ENCODE results near the gene PDCL3.

The PDCL3 gene

DNA sequence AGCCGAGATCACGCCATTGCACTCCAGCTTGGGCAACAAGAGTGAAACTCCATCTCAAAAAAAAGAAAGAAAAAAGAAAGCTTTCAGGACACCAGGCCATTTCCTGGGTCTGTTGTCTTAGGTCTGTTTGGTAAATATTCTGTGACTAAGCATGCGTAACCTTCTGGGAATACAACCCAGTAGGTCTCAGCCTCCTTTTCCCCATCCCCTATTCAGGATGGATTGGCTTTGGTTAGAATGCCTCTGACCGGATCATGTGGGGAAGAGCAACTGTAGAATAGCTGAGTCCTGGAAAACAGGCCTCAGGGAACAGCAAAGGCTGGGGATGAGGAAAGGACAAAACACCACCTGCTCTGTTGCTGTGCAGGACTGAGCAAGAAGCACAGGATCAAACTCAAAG lies 1.6 kb upstream of the PDCL3 start:
- no peak for DNase-seq (ENCODE audit: low spot score)

DNA sequence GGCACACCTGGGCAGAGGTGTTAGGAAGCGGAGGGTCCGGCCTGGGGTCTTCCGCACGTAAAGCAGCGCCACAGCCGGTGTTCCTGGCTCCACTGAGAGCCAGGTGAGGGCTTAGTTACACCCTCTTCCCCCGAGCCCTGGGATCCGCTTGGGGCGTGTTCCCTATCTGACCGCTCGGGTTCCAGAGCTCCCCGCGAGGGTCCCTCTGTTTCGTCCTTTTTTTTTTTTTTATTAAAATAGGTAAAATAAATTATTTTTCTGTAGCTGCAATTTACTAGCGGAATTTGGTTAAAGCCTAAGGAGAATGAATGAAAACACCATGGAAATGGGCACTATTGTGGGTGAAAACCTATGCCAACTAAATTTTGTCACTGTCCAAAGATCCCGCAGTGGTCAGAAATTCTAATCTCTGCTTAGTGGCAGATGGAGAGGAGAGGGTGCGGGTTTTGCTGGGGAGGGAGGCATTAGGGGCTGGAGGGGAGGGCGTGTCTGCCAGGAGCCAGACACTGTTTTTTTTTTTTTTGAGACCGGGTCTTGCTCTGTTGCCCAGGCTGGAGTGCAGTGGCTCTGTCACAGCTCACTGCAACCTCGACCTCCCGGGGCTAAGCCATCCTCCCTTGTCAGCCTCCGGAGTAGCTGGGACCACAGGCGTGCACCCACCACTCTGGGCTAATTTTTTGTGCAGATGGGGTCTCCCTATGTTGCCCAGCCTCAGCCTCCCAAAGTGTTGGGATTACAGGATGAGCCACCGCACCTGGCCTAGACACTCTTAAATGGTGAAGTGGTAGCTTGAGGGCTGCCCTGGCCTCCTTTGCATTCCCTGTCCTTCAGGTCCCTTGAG lies 834 bp downstream of the PDCL3 start:
- no peak for DNase-seq (ENCODE audit: low spot score)

DNA sequence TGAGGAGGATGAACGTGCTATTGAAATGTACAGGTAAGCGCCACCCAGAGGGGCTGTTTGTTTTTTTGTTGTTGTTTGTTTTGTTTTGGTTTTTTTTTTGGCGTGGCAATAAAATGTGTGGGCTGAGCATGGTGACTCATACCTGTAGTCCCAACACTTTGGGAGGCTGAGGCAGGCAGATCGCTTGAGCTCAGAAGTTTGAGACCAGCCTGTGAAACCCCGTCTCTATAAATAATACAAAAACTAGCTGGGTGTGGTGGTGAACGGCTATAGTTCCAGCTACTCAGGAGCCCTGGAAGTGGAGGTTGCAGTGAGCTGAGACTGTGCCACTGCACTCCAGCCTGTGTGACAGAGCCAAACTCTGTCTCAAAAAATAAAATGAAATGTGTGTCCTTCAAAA lies 6.2 kb downstream of the PDCL3 start:
- DNase-seq (ENCODE audit: low spot score): no peak

DNA sequence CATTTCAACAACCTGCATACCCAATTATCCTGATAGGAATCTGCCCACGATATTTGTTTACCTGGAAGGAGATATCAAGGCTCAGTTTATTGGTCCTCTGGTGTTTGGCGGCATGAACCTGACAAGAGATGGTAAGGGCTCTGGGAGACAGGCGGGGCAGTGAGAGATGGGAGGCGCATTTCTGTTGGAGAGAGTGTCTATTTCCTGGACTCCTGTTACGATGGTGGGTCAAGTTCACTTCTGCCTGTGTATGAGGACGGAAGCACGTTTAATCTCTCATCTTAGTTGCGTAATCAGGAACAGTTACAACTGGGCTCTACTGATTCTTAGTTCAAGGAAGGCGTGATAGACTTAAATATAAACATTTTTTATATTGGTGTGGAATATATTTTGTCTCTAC lies 8.9 kb downstream of the PDCL3 start:
- DNase-seq (ENCODE audit: low spot score): no peak

DNA sequence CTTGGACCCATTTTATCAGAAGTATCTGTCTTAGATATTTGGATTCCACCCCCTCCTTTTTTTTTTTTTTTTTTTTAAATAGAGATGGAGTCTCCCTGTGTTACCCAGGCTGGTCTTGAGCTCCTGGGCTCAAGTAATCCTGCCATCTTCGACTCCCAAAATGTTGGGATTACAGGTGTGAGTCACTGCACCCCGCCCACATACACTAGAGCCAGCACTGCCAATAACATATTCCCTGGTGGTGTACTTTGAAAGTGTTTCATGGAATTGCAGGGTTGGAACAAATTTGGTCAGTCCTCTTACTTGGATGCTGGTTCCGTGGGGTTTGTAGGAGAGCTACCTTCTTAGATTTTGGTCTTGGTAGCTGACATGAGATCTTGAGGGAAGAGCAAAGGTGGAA lies 15.0 kb downstream of the PDCL3 start:
- DNase-seq (ENCODE audit: low spot score): no peak

DNA sequence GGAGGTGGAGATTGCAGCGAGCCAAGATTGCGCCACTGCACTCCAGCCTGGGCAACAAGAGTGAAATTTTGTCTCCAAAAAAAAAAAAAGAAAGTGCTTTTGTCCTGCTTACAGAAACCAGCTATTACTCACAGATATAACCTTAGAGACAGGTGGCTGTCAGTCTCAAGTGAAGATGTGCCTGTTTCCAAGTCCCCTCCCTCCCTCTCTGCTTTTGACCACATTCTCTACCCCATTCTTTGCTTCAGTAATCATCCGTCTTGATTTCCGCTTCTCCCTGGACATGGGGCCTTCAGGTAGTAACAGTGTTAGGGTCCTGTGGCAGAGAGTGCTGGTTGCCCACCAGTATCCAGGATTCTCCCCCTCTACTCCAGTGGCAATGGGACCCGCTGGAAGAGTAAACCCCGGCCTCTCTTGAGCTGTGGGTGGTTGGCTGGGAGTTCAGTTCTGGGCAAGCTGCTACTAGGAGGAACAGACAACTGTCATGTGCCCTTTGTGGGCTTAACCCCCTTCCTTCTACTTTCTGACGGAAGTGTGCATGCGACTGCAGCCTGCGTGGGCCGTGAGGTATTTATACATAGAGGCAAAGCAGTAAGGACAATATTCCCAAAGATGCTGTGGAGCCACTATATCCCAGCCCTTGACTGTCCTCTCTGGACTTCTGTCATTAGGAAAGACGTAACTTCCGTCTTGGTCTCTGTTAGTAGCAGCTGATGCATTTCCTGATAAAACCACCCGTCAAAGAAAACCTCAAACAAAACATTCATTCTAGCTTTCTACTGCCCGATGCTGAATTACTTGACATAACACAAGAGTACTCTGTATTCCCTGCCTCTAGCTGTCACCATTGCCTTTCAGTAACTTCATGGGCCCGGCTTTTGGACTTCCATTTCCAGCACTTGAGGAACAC lies 17.8 kb downstream of the PDCL3 start:
- DNase-seq (ENCODE audit: low spot score): no peak

DNA sequence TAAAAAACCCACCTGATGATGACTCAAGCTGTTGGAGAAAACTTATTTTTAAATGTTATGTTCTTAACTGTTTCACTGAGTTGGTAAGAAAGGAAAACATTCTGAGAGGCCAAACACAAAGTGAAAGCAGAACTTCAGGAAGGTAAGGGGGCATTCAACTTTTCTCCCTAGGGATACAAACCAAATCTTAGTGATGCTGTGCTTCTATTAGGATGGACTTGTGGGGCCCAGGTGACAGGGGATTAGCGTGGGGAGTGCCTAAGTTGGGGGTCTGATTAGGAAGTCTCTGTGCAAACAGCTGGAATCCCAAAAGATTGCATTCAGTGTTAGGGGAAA lies 18.5 kb downstream of the PDCL3 start:
- DNase-seq (ENCODE audit: low spot score): no peak

DNA sequence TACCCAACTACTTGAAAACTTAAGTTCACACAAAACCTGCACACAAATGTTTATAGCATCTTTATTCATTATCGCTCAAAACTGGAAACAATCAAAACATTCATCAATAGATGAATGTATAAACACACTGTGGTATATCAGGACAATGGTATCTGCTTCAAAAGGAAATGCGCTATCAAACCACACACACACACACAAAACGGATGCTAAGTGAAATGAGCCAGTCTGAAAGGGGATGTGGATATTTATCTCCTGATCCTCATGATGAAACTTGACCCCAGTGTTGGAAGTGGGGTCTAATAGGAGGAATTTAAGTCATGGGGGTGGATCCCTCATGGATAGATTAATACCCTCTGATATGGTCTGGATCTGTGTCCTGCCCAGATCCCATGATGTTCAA lies 22.0 kb downstream of the PDCL3 start:
- no peak for DNase-seq (ENCODE audit: low spot score)

DNA sequence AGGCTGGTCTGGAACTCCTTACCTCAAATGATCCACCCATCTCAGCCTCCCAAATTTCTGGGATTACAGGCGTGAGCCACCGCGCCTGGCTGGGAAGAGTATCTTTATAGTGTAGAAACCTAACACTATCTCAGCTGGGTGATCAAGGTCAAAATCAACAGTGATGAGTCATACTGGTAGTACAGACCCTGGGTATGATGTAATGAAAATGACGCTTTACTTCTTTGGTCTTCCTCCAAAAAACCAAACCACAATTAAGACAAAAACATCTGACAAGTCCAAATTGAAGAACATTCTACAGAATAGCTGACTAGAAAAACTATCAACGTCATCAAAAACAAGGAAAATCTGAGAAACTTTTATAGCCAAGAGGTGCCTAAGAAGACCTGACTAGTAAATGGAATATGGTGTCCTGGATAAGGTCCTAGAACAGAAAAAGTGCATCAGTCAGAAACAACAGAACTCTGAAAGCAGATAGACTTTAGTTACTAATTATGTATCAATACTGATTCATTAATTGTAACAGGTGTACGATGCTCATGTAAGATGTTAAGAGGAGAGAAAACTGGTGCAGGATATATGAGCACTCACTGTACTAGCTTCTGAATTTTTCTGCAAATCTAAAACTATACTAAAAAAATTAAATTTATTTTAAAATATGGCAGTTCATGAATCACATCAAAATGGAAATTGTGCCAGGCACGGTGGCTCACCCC lies 25.4 kb downstream of the PDCL3 start:
- no peak for DNase-seq (ENCODE audit: low spot score)

DNA sequence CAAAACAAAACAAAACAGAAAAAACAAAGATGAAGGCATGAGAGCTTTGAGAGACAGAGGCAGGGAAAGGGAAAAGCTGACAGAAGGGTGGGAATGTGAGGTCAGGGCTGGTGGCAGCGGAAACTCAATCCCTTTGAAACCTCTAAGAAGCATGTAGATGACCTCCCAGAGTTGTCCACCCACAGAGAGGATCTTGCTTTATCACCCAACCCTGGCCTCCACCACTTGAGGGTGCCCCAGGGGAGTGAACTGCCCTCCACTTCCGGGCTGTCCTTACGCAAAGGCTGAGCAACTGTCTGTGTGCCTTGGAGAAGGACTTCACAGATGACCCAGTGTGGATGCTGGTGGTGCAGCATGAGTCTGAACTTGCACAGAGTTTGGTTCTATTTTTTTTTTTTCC lies 26.7 kb downstream of the PDCL3 start:
- DNase-seq (ENCODE audit: low spot score): no peak

DNA sequence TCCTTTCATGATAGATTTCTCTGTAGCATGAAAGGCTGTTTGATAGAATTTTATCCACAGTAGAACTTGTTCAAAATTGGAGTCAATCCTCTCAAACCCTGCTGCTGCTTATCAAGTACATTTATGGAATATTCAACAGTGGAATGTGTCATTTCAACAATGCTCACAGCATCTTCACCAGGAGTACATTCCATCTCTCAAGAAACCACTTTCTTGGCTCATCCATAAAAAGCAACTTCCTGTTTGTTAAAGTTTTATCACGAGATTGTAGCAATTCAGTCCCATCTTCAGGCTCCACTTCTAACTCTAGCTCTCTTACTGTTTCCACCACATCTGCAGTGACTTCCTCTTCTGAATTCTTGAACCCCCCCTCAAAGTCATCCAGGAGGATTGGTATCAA lies 29.4 kb downstream of the PDCL3 start:
- no peak for DNase-seq (ENCODE audit: low spot score)

DNA sequence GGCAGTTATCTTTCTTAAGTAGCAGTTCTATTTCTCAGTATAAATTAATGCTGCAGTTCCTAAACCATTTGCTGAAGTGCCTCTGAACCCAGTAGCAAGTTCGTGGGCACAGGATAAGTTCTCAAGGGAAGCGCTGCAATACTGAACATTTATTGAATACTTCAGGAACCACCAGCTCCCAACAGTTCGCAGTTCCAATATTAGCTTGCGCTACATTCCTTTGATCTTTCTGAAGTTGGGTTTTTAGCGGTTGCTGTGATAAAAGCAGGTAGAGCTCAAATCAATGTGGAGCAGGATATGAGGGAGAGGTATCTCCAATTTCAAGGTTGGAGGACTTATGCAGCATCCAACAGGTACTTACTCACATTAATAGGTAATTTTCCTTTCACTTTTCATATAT lies 33.7 kb downstream of the PDCL3 start:
- no peak for DNase-seq (ENCODE audit: low spot score)

DNA sequence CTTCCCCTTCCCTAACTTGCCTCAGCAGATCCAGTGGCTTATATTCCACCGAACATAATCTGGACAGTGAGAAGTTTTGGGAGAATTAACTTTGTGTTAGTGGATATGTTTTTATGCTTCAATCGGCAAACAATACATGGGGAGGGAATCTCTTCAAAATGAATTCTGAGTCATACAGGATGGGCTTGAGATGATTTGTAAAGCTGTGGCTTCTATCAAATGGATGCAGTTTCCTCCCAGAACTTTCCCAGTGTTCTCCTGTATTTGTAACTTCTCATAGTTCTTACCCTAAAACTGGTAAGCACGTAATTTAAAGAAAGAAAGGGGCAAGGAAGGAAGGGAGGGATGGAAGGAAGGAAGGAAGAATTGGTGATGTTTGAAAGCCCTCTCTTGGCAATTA lies 36.8 kb downstream of the PDCL3 start:
- DNase-seq (ENCODE audit: low spot score): no peak

DNA sequence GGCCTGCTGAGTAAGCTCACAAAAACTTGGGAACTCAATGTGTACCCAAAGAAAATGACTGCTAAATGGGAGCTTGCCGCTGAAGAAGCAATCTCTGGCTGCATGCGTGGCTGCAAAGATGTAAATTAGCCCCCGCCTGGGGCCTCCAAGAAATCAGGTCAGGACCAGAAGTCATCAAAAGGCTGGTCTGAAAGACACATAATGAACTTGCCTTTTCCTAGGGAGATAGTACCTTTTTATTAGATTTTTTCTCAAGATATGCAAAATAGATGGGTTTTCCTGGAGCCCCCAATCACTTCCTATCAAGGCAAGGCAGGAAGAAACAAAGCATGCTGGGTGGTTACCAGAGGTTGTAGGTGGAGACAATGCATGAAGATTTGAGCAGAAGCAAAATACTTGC lies 38.9 kb downstream of the PDCL3 start:
- DNase-seq (ENCODE audit: low spot score): no peak

DNA sequence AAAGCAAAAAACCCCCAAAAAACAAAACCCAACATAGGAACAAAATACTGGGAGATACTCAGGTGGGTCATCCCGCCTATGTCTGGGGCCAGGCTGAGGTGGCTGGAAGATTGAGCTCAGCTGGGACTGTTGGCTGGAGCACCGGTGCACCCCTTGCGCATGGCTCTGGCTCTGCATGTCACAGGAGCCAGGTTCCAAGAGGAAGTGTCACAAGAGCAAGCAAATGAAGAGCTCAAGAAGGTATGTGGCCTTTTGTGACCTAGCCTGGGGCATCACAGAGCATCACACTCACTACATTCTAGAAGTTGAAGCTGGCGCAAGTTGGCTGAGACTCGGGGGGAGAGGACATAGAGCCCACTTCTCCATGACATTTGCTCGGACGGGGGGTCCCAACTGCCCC lies 40.6 kb downstream of the PDCL3 start:
- DNase-seq (ENCODE audit: low spot score): no peak

DNA sequence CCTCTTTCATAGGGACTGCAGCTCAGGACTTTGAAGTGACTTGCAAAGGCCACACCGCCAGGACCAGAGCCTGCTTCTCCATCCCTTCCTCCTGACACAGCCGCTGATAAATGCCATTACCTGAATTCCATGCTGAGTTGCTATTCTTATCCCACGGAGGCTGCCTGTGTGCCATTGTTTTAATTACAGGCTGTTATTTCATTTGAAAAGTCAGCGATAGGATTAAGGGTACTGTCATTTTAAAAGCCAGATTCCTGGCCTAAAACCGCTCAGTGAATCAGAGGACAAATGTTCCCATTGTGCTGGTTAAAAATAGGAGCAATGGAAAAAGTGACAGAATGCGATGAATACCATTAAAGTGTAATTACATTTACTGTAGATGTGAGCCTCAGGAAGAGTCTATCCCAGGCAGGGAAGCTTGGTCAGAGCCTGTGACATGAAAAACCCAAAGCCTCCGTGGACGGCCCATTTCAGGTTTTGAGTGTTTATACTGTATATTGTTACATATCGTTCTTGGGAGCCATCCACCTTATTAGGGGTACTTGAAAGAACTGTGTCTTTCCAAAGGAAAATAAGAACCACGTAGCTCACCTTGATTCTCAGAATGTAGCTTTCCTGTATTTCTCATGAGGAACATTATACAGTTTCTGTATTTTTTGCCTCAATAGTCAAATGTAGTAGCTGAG lies 41.3 kb downstream of the PDCL3 start:
- DNase-seq (ENCODE audit: low spot score): no peak

DNA sequence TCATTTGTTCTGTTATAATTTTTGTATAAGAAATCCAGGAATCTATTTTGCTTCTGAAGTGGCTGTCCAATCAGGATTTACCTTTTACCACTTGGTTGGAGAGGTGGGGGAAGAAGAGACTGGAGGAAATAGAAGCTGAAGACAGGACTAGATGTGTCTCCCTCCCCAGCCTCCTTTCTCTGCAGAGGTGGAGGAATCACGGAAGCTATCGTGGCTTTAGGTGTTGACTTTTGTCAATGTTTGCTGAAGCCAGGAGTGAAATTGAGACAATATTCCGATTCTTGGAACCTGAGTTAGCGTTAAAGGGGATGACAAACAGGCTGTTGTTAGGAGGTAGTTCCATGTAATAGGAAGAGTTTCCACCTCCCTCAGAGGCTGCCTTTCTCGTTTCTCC lies 43.5 kb downstream of the PDCL3 start:
- peak; percentile 28 for DNase-seq (ENCODE audit: low spot score)

DNA sequence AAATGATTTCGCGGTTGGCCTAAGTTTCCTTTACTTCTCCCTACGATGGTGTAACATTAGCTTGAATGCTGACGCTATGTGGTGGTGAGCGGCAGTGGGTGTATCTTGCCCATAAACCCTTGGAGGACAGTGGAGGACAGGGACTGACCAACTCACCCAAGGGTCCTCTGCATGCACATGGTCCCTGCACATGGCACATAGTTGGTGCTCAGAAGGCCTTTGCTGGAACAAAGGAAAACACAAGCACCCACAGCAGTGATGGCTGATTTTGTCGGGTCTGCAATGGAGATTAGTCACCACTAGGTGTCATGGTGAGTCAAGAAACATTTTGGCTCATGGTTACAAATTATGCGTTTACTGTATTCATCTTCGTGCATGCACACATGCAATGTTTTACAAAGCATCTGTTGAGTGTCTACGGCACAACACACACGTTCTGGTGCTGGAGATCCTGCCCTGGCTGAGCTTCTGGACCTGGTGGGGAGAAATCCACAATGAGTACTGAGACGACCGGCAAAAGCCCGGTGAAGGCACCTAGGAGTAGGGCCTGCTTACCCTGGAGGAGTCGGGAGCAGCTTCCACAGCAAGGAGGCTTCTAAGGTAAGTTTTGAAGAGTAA lies 44.0 kb downstream of the PDCL3 start:
- DNase-seq (ENCODE audit: low spot score): peak; percentile 66

DNA sequence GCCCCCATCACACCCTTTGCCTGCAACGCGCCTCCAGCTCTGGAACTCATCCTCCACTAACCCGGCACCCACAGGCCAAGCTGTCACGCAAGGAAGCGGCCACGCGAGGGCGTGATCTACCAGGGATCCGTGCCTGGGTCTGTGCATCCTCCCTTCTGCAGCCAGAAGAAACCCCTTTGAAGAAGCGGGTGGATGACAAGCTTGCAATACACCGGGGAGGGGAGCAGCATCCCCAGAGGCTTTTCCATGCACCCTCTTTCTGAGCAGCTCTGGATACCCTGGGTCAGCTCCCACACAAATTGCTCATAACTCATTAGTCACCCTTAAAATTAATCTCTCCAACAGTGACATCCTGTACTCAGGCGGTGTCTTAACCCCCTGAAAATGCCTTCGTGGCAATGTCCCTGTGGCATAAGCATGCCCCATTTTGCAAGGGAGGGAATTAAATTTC lies 47.6 kb downstream of the PDCL3 start:
- peak; percentile 71 for DNase-seq (ENCODE audit: low spot score)

DNA sequence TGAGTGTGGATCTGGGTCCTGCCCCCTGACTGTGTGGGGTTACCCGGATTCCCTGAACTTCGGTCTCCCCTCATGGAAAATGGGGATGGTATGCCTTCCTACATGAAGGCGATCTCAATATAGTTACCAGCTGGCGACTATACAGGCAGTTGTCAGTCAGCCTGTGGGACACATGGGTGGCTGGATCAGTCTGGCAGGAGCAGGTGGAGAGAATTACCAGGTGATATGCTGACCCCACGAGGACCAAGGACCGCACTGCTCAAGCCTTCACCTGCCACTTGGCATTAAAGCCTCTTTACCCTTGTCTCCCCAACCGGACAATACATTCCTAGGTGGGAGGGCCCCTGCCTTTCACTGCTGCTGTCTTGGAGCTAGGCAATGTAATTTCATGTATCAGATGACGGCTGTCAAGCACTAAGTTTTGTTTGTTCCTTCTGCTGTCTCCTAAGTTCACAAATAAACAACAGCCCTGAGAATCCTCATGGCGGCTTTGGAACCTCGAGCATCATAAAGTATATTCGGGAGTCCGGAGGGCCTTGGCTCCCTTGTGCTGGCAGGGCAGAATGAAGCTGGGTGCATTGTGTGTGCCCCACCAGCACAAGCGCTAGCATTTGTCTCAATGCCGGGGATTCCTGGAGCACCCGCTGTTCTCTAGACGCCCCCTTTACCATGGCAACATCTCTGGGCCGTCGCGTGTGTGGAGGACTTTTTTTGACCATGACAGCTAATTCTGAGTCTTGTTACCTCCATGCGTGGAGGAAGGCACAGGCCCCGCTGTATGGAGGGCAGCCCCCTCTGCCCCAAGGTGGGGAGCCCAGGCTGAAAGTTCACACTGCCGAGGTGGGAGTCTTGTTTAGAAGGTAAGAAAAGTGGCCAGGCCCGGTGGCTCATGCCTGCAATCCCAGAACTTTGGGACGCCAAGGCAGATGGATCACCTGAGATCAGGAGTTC lies 48.6 kb downstream of the PDCL3 start:
- no peak for DNase-seq (ENCODE audit: low spot score)
